Fibroblast of villous mesenchyme (primary cell): ENCODE data around the gene DBNDD2. TPM values are rescaled to one million over a fixed set of nuclear protein-coding genes. Genes with fewer than 3 reads are reported as not detected.

Experiments
- DNase-seq: peaks from one replicate; pipeline ENCODE4 v3.0.0-alpha.2; 2010; ENCODE audit warnings: low read depth
- H3K4me3 ChIP-seq: 2 replicates; pipeline ENCODE4 v1.5.1; 2011; ENCODE audit warnings: low read depth, mild to moderate bottlenecking, low read length
- CTCF ChIP-seq: IDR thresholded peaks from 2 replicates; pipeline ENCODE4 v1.5.1; 2012; ENCODE audit warnings: low read depth, mild to moderate bottlenecking, low read length; ENCODE audit not compliant: insufficient read depth
- total RNA-seq: library from RNA; depleted of rRNA; stranded (reverse); fragments of >200 nt; gene quantifications from 2 replicates; pipeline ENCODE4 v1.2.3, GENCODE V29; 2012

The DBNDD2 gene
- total RNA-seq, 1 donor: 9.9 TPM

GRCh38 chr20:45412653-45413052 lies 4.6 kb downstream of the DBNDD2 start:
- H3K4me3 ChIP-seq: no peak overlapping the region
- DNase-seq: no peak
- TF ChIP-seq CTCF: no peak

GRCh38 chr20:45413479-45413878 lies 5.4 kb downstream of the DBNDD2 start:
- no peak overlapping the region for H3K4me3 ChIP-seq
- no peak for DNase-seq
- TF ChIP-seq CTCF: no peak

- TF ChIP-seq CTCF: no peak
- peak; percentile 81 for DNase-seq
- peak within 1 kb of the TSS; percentile 98 for H3K4me3 ChIP-seq
These were observed 7.9 kb downstream of the DBNDD2 start, which contains the start of gene PIGT for GRCh38 chr20:45415822-45416637. Gene PIGT (plus strand): TSS chr20:45416141. CDS start chr20:45416157, 16 bp downstream.

GRCh38 chr20:45416917-45417316 lies 8.8 kb downstream of the DBNDD2 start:
- TF ChIP-seq CTCF: no peak
- no peak for DNase-seq
- H3K4me3 ChIP-seq: peak overlapping the region; percentile 98

GRCh38 chr20:45419188-45420091 lies 11.4 kb downstream of the DBNDD2 start:
- no peak for TF ChIP-seq CTCF
- no peak overlapping the region for H3K4me3 ChIP-seq
- peak; percentile 43 for DNase-seq

- DNase-seq: no peak
- TF ChIP-seq CTCF: no peak
- H3K4me3 ChIP-seq: no peak overlapping the region
These were observed 12.0 kb downstream of the DBNDD2 start for GRCh38 chr20:45420125-45420524.
